Mesenchymal stem cell (in vitro differentiated cells and primary cell): ENCODE results near the gene CCDC9.
A peak's percentile ranks its signal among the peaks of the same experiment; 100 is the strongest.

Experiments
- DNase-seq: peaks from one replicate; pipeline ENCODE4 v3.0.0-alpha.2; 2013
- H2AFZ ChIP-seq: one replicate; pipeline ENCODE4 v1.6.1; 2013; ENCODE audit warnings: low read depth, mild to moderate bottlenecking, control low read depth, inconsistent platforms, low read length, moderate library complexity
- H2AK5ac ChIP-seq: 2 replicates; pipeline ENCODE4 v1.6.1; 2013; ENCODE audit warnings: low read length, moderate library complexity, mild to moderate bottlenecking, inconsistent platforms; ENCODE audit not compliant: severe bottlenecking
- H2BK120ac ChIP-seq: one replicate; pipeline ENCODE4 v1.6.1; 2013; ENCODE audit warnings: low read depth, mild to moderate bottlenecking, inconsistent platforms, low read length, moderate library complexity
- H2BK12ac ChIP-seq, 2 experiments: one replicate each; pipeline ENCODE4 v1.6.1; 2013; ENCODE audit warnings: inconsistent platforms in 2 of 2, low read length in 2 of 2, mild to moderate bottlenecking in 2 of 2, moderate library complexity in 2 of 2, control low read depth in 1 of 2
- H2BK15ac ChIP-seq: one replicate; pipeline ENCODE4 v1.6.1; 2013; ENCODE audit warnings: mild to moderate bottlenecking, low read depth, inconsistent platforms; ENCODE audit not compliant: poor library complexity, severe bottlenecking
- H2BK5ac ChIP-seq: 2 replicates; pipeline ENCODE4 v1.6.1; 2013; ENCODE audit warnings: low read depth, mild to moderate bottlenecking, low read length, control low read depth, inconsistent platforms; ENCODE audit not compliant: poor library complexity, severe bottlenecking
- H3K14ac ChIP-seq, 2 experiments: one replicate each; pipeline ENCODE4 v1.6.1; 2013; ENCODE audit warnings: inconsistent platforms in 2 of 2, low read length in 2 of 2, control low read depth in 1 of 2, mild to moderate bottlenecking in 1 of 2, moderate library complexity in 1 of 2
- H3K18ac ChIP-seq, 2 experiments: one replicate each; pipeline ENCODE4 v1.6.1; 2013; ENCODE audit warnings: inconsistent platforms in 2 of 2, low read length in 2 of 2, control low read depth in 1 of 2, low read depth in 1 of 2, mild to moderate bottlenecking in 1 of 2
- H3K23ac ChIP-seq, 2 experiments: one replicate each; pipeline ENCODE4 v1.6.1; 2013; ENCODE audit warnings: inconsistent platforms in 2 of 2, low read length in 2 of 2, mild to moderate bottlenecking in 2 of 2, moderate library complexity in 2 of 2, control low read depth in 1 of 2
- H3K27ac ChIP-seq: 2 replicates; pipeline ENCODE4 v1.5.1; 2013; ENCODE audit warnings: mild to moderate bottlenecking, moderate library complexity, low read length, control low read depth, inconsistent platforms; ENCODE audit not compliant: poor library complexity, severe bottlenecking
- H3K27me3 ChIP-seq, 2 experiments: 2 replicates each; pipeline versions ENCODE4 v1.6.1 to v1.7.0; 2013; ENCODE audit warnings: low read length in 2 of 2, mild to moderate bottlenecking in 2 of 2, moderate library complexity in 2 of 2, control low read depth in 1 of 2, inconsistent platforms in 1 of 2; ENCODE audit not compliant: control insufficient read depth in 1 of 2, insufficient read depth in 1 of 2
- H3K36me3 ChIP-seq, 2 experiments: 2 replicates each; pipeline versions ENCODE4 v1.6.1 to v1.7.0; 2013; ENCODE audit warnings: low read length in 2 of 2, control low read depth in 1 of 2, inconsistent platforms in 1 of 2, low read depth in 1 of 2, mild to moderate bottlenecking in 1 of 2; ENCODE audit not compliant: insufficient read depth in 2 of 2, control insufficient read depth in 1 of 2
- H3K4ac ChIP-seq, 2 experiments: one replicate each; pipeline ENCODE4 v1.6.1; 2013; ENCODE audit warnings: inconsistent platforms in 2 of 2, low read length in 2 of 2, mild to moderate bottlenecking in 2 of 2, moderate library complexity in 2 of 2, control low read depth in 1 of 2, low read depth in 1 of 2
- H3K4me1 ChIP-seq: 2 replicates; pipeline ENCODE4 v1.6.1; 2013; ENCODE audit warnings: low read depth, low read length, control low read depth; ENCODE audit not compliant: control insufficient read depth, insufficient read depth
- H3K4me2 ChIP-seq: 2 replicates; pipeline ENCODE4 v1.6.1; 2013; ENCODE audit warnings: low read length, mild to moderate bottlenecking, inconsistent platforms; ENCODE audit not compliant: poor library complexity, severe bottlenecking
- H3K4me3 ChIP-seq, 2 experiments: 2 replicates each; pipeline versions ENCODE4 v1.5.1 to v1.7.0; 2013; ENCODE audit warnings: low read length in 2 of 2, mild to moderate bottlenecking in 2 of 2, control low read depth in 1 of 2, low read depth in 1 of 2; ENCODE audit not compliant: insufficient read depth in 1 of 2
- H3K79me1 ChIP-seq: replicated peaks from 2 replicates; pipeline ENCODE4 v1.6.1; 2013; ENCODE audit warnings: mild to moderate bottlenecking, control low read depth, low read length, inconsistent platforms; ENCODE audit not compliant: poor library complexity, severe bottlenecking
- H3K9ac ChIP-seq: 2 replicates; pipeline ENCODE4 v1.7.0; 2013; ENCODE audit warnings: mild to moderate bottlenecking, low read length, moderate library complexity
- H3K9me3 ChIP-seq: 2 replicates; pipeline ENCODE4 v1.7.0; 2013; ENCODE audit warnings: mild to moderate bottlenecking, low read length; ENCODE audit not compliant: control insufficient read depth
- H4K8ac ChIP-seq: one replicate; pipeline ENCODE4 v1.6.1; 2013; ENCODE audit warnings: inconsistent platforms, mild to moderate bottlenecking, low read length, moderate library complexity
- H4K91ac ChIP-seq: one replicate; pipeline ENCODE4 v1.6.1; 2013; ENCODE audit warnings: mild to moderate bottlenecking, low read length, inconsistent platforms
- WGBS: methylation state at CpG from one replicate; pipeline ENCODE4 v1.1.7; 2013; ENCODE audit warnings: mixed read lengths; 5-methylcytosine and 5-hydroxymethylcytosine counted together

The CCDC9 gene

GRCh38 chr19:47240556-47240955 lies 15.8 kb upstream of the CCDC9 start:
- Histone ChIP-seq H3K4ac (peak overlapping the region in 1 of 2 experiments; percentile 7), H3K4me1 (peaks cover 37% of the 10 kb centered on the region), H4K8ac (peak overlapping the region; percentile 28), H2BK12ac (peak overlapping the region; percentile 49 to 87), H3K18ac (peak overlapping the region; percentile 31 to 63), H3K36me3 (no peaks in the 10 kb centered on the region), H3K9me3 (no peaks in the 10 kb centered on the region), H3K27me3 (peaks cover 0 to 11% of the 10 kb centered on the region in 2 experiments), H3K79me1 (no peaks in the 10 kb centered on the region), H3K4me3 (no peak overlapping the region), H2AK5ac (peak overlapping the region; percentile 14), H2BK5ac (no peak overlapping the region), H2AFZ (no peak overlapping the region), H3K23ac (no peak overlapping the region), H3K27ac (peak overlapping the region; percentile 74), H2BK120ac (peak overlapping the region; percentile 90), H3K4me2 (peak overlapping the region; percentile 12), H4K91ac (peak overlapping the region; percentile 63), H2BK15ac (peak overlapping the region; percentile 86), H3K9ac (peak overlapping the region; percentile 32), H3K14ac (no peak overlapping the region)
- 75% methylated on average over 5 of the region's 6 CpGs for WGBS
- DNase-seq: no peak

- Histone ChIP-seq H3K9me3 (no peaks in the 10 kb centered on the region), H3K14ac (peak overlapping the region in 1 of 2 experiments; percentile 22), H3K27me3 (peaks cover 0 to 11% of the 10 kb centered on the region in 2 experiments), H4K8ac (peak overlapping the region; percentile 45), H2BK120ac (peak overlapping the region; percentile 90), H3K79me1 (no peaks in the 10 kb centered on the region), H2BK5ac (no peak overlapping the region), H2AFZ (no peak overlapping the region), H3K4me1 (peaks cover 37% of the 10 kb centered on the region), H4K91ac (peak overlapping the region; percentile 94), H3K18ac (peak overlapping the region; percentile 63 to 90), H3K4ac (peak overlapping the region; percentile 7 to 55), H3K36me3 (no peaks in the 10 kb centered on the region), H3K4me3 (peak overlapping the region in 1 of 2 experiments; percentile 4), H3K27ac (peak overlapping the region; percentile 17), H3K4me2 (peak overlapping the region; percentile 12), H3K9ac (peak overlapping the region; percentile 64), H2BK15ac (peak overlapping the region; percentile 86), H3K23ac (no peak overlapping the region), H2BK12ac (peak overlapping the region; percentile 78 to 98), H2AK5ac (peak overlapping the region; percentile 38)
- 26% methylated on average over 9 of the region's 27 CpGs for WGBS
- DNase-seq: peak; percentile 87
Measured at GRCh38 chr19:47240996-47241918, 15.1 kb upstream of the CCDC9 start.

DNA sequence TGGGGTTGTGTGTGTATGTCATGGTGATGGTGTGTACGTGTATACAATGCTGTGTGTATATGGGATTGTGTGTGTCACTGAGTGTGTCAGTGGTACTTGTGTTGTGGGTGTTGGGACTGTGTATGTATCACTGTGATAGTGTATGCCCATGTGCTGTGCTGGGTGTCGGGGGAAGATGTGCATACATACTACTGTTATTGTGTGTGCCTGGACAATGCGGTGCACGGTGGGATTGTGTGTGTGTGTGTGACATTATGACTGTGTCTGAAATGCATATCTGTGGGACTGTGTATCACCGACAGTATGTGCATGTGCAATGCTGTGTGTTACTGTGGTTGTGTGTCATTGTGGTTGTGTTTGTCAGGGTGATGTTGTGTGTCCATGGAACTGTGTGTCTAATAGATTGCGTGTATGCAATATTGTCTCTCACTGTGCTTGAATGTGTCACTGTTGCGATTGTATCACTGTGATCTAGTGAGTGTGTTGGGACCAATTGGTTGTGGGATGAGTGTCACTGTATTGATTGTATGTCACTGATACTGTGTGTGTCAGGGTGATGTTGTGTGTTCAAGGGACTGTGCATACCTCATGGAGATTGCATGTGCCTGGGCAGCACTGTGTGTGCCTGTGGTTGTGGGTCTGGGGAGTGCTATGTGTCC lies 14.3 kb upstream of the CCDC9 start:
- no peak overlapping the region for H2AFZ ChIP-seq
- no peak overlapping the region for H3K9ac ChIP-seq
- H2BK5ac ChIP-seq: no peak overlapping the region
- DNase-seq: peak; percentile 56
- H3K18ac ChIP-seq: peak overlapping the region; percentile 37 to 90
- H2BK12ac ChIP-seq: peak overlapping the region; percentile 78 to 98
- no peak overlapping the region for H3K4me2 ChIP-seq
- WGBS: 95% methylated on average over 7 of the region's 7 CpGs
- H2AK5ac ChIP-seq: peak overlapping the region; percentile 38
- no peak overlapping the region for H3K27ac ChIP-seq
- H4K8ac ChIP-seq: peak overlapping the region; percentile 45
- peaks cover 37% of the 10 kb centered on the region for H3K4me1 ChIP-seq
- peaks cover 0 to 11% of the 10 kb centered on the region in 2 experiments for H3K27me3 ChIP-seq
- H3K36me3 ChIP-seq: no peaks in the 10 kb centered on the region
- H3K4ac ChIP-seq: peak overlapping the region; percentile 10 to 31
- no peak overlapping the region for H3K4me3 ChIP-seq
- peak overlapping the region; percentile 94 for H4K91ac ChIP-seq
- H3K14ac ChIP-seq: peak overlapping the region in 1 of 2 experiments; percentile 22
- no peak overlapping the region for H2BK120ac ChIP-seq
- H2BK15ac ChIP-seq: no peak overlapping the region
- H3K79me1 ChIP-seq: no peaks in the 10 kb centered on the region
- no peak overlapping the region for H3K23ac ChIP-seq
- no peaks in the 10 kb centered on the region for H3K9me3 ChIP-seq

DNA sequence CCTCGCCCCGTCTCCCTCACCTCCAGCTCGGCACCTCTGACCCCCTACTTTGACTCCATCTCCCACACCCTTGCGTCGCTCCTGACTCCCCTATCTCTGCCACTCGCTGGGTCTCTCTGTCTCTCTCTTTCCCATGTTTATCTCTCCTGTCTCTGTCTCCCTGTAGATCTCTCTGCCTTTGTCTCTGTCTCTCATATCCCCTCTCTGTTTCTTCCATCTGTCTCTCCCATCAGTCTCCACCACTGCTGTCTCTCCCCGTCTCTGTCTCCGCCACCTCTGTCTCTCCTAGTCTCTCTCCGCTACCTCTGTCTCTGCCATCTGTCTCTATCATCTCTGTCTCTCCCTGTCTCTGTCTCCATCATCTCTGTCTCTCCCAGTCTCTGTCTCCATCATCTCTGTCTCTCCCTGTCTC lies 13.0 kb upstream of the CCDC9 start:
- no peak for DNase-seq
- no peaks in the 10 kb centered on the region for H3K79me1 ChIP-seq
- peaks cover 0 to 11% of the 10 kb centered on the region in 2 experiments for H3K27me3 ChIP-seq
- H3K9me3 ChIP-seq: no peaks in the 10 kb centered on the region
- peak overlapping the region; percentile 39 for H3K4me2 ChIP-seq
- peaks cover 39% of the 10 kb centered on the region for H3K4me1 ChIP-seq
- H2BK12ac ChIP-seq: peak overlapping the region; percentile 44 to 73
- no peak overlapping the region for H3K23ac ChIP-seq
- H3K14ac ChIP-seq: no peak overlapping the region
- H3K18ac ChIP-seq: peak overlapping the region; percentile 5 to 69
- peak overlapping the region; percentile 35 to 57 for H3K4ac ChIP-seq
- H3K27ac ChIP-seq: peak overlapping the region; percentile 38
- no peak overlapping the region for H2AFZ ChIP-seq
- peak overlapping the region; percentile 52 for H4K8ac ChIP-seq
- H2BK5ac ChIP-seq: no peak overlapping the region
- no peaks in the 10 kb centered on the region for H3K36me3 ChIP-seq
- peak overlapping the region; percentile 81 for H2BK120ac ChIP-seq
- H2BK15ac ChIP-seq: peak overlapping the region; percentile 41
- peak overlapping the region; percentile 5 for H2AK5ac ChIP-seq
- H3K4me3 ChIP-seq: peak overlapping the region in 1 of 2 experiments; percentile 77
- 16% methylated on average over 9 of the region's 9 CpGs for WGBS
- peak overlapping the region; percentile 86 for H3K9ac ChIP-seq
- H4K91ac ChIP-seq: peak overlapping the region; percentile 95
